Measurements from ENCODE around the gene MTX1.
A peak's percentile ranks its signal among the peaks of the same experiment; 100 is the strongest.

The MTX1 gene

GRCh38 chr1:155171836-155172731 is 36.4 kb upstream of the MTX1 start:
- TF ChIP-seq CTCF (conservative IDR thresholded peaks at IDR 0.05; ENCODE audit: low read length) (no peak), EZH2phosphoT487 (IDR thresholded peaks at IDR 0.05; ENCODE audit: borderline replicate concordance) (no peak)
- peak overlapping the region; percentile 94 for H3K9ac ChIP-seq (ENCODE audit: low read depth, low read length, poor library complexity, severe bottlenecking)
- H4K20me1 ChIP-seq (ENCODE audit: insufficient read depth, low read length, poor library complexity, severe bottlenecking), result no peaks in the 10 kb centered on the region
- no peaks in the 10 kb centered on the region for H3K9me2 ChIP-seq (replicated peaks; ENCODE audit: low read depth, low read length)
- peak overlapping the region; percentile 86 for H3K4me3 ChIP-seq (ENCODE audit: low read length, poor library complexity, severe bottlenecking)
- H3K4me2 ChIP-seq (ENCODE audit: low read depth, low read length, poor library complexity, severe bottlenecking), result peak overlapping the region; percentile 92
- no peaks in the 10 kb centered on the region for H3K27me3 ChIP-seq (ENCODE audit: insufficient read depth, low read length, poor library complexity, severe bottlenecking)
- peaks cover 5% of the 10 kb centered on the region for H3F3A ChIP-seq (ENCODE audit: low read depth)
- peaks cover 30% of the 10 kb centered on the region for H3K4me1 ChIP-seq (ENCODE audit: insufficient read depth, low read length, poor library complexity, severe bottlenecking)
- H3K79me2 ChIP-seq (ENCODE audit: insufficient read depth, low read length), result peaks cover 19% of the 10 kb centered on the region
- no peaks in the 10 kb centered on the region for H3K9me3 ChIP-seq (ENCODE audit: insufficient read depth, low read depth, low read length)
- no peaks in the 10 kb centered on the region for H3K36me3 ChIP-seq (ENCODE audit: insufficient read depth, low read length)
- peak overlapping the region; percentile 98 for H2AFZ ChIP-seq (ENCODE audit: low read length)

GRCh38 chr1:155172732-155173477 is 35.6 kb upstream of the MTX1 start, which contains the start of gene KRTCAP2:
Gene KRTCAP2 (minus strand): TSS chr1:155173304. CDS start chr1:155173224, 80 bp downstream.
- Histone ChIP-seq H3K9me2 (replicated peaks; ENCODE audit: low read depth, low read length) (no peaks in the 10 kb centered on the region), H3K9me3 (ENCODE audit: insufficient read depth, low read depth, low read length) (no peaks in the 10 kb centered on the region), H3K4me3 (ENCODE audit: low read length, poor library complexity, severe bottlenecking) (peak within 1 kb of the TSS; percentile 86), H3K4me1 (ENCODE audit: insufficient read depth, low read length, poor library complexity, severe bottlenecking) (peaks cover 27% of the 10 kb centered on the region), H3K9ac (ENCODE audit: low read depth, low read length, poor library complexity, severe bottlenecking) (peak within 1 kb of the TSS; percentile 94), H3K36me3 (ENCODE audit: insufficient read depth, low read length) (no peaks in the 10 kb centered on the region), H3K79me2 (ENCODE audit: insufficient read depth, low read length) (peaks cover 19% of the 10 kb centered on the region), H3K4me2 (ENCODE audit: low read depth, low read length, poor library complexity, severe bottlenecking) (peak within 1 kb of the TSS; percentile 92), H2AFZ (ENCODE audit: low read length) (peak within 1 kb of the TSS; percentile 98), H3F3A (ENCODE audit: low read depth) (peaks cover 5% of the 10 kb centered on the region), H3K27me3 (ENCODE audit: insufficient read depth, low read length, poor library complexity, severe bottlenecking) (no peaks in the 10 kb centered on the region), H4K20me1 (ENCODE audit: insufficient read depth, low read length, poor library complexity, severe bottlenecking) (no peaks in the 10 kb centered on the region)
- TF ChIP-seq EZH2phosphoT487 (IDR thresholded peaks at IDR 0.05; ENCODE audit: borderline replicate concordance) (no peak), CTCF (conservative IDR thresholded peaks at IDR 0.05; ENCODE audit: low read length) (peak; percentile 83)

- Histone ChIP-seq H3K36me3 (ENCODE audit: insufficient read depth, low read length) (no peaks in the 10 kb centered on the region), H3F3A (ENCODE audit: low read depth) (peaks cover 5% of the 10 kb centered on the region), H4K20me1 (ENCODE audit: insufficient read depth, low read length, poor library complexity, severe bottlenecking) (no peaks in the 10 kb centered on the region), H3K79me2 (ENCODE audit: insufficient read depth, low read length) (peaks cover 19% of the 10 kb centered on the region), H3K4me2 (ENCODE audit: low read depth, low read length, poor library complexity, severe bottlenecking) (peak within 1 kb of the TSS; percentile 92), H3K4me1 (ENCODE audit: insufficient read depth, low read length, poor library complexity, severe bottlenecking) (peaks cover 27% of the 10 kb centered on the region), H3K27me3 (ENCODE audit: insufficient read depth, low read length, poor library complexity, severe bottlenecking) (no peaks in the 10 kb centered on the region), H3K9me3 (ENCODE audit: insufficient read depth, low read depth, low read length) (no peaks in the 10 kb centered on the region), H3K4me3 (ENCODE audit: low read length, poor library complexity, severe bottlenecking) (peak within 1 kb of the TSS; percentile 86), H3K9me2 (replicated peaks; ENCODE audit: low read depth, low read length) (no peaks in the 10 kb centered on the region), H3K9ac (ENCODE audit: low read depth, low read length, poor library complexity, severe bottlenecking) (peak within 1 kb of the TSS; percentile 94), H2AFZ (ENCODE audit: low read length) (peak within 1 kb of the TSS; percentile 98)
- TF ChIP-seq EZH2phosphoT487 (IDR thresholded peaks at IDR 0.05; ENCODE audit: borderline replicate concordance) (no peak), CTCF (conservative IDR thresholded peaks at IDR 0.05; ENCODE audit: low read length) (peak; percentile 31; the same call in 1 of the 2 replicates)
These were observed 34.8 kb upstream of the MTX1 start, which contains the start of gene TRIM46 for GRCh38 chr1:155173478-155174323. Gene TRIM46 (plus strand): TSS chr1:155173849. CDS start chr1:155173967, 118 bp downstream.
